SK-N-SH (cell line): ENCODE data around the gene CYP2J2. TPM values are rescaled to one million over a fixed set of nuclear protein-coding genes. Genes with fewer than 3 reads are reported as not detected.

Source experiments
- CTCF ChIA-PET: fragments of 300-600, 350-600 bp; formaldehyde crosslinking; extraction: SDS; loops from one replicate; lab custom pipeline; 2021; lab: Yijun Ruan, JAX
- POLR2A ChIA-PET: fragments of 350-600 bp; sonication (Branson Sonifier 250); formaldehyde crosslinking; extraction: SDS; loops from one replicate; lab custom pipeline; 2020; ENCODE audit warnings: antibody characterized with exemption, inconsistent platforms; lab: Yijun Ruan, JAX
- DNase-seq: peaks from one replicate; pipeline ENCODE4 v3.0.0; 2012
- H2AFZ ChIP-seq: fragments of 200-600 bp; sonication (generic); 2 replicates; pipeline ENCODE4 v1.8.1; 2016; ENCODE audit warnings: antibody characterized with exemption, mild to moderate bottlenecking, low read depth
- H3F3A ChIP-seq: fragments of 200-600 bp; sonication (generic); replicated peaks from 2 replicates; pipeline ENCODE3; 2016; ENCODE audit warnings: antibody characterized with exemption, mild to moderate bottlenecking; ENCODE audit not compliant: insufficient read depth
- H3K27ac ChIP-seq, 2 experiments: fragments of 200-500 bp in 1 of 2; fragments of 200-600 bp in 1 of 2; sonication (Bioruptor generic) in 1 of 2; sonication (generic), shearing (Covaris generic) in 1 of 2; 2 replicates each; pipeline versions ENCODE4 v1.5.1 to v1.6.1; 2014 to 2016; ENCODE audit warnings: low read depth in 2 of 2, inconsistent platforms in 1 of 2, low read length in 1 of 2, mild to moderate bottlenecking in 1 of 2, mixed read lengths in 1 of 2
- H3K27me3 ChIP-seq: fragments of 200-600 bp; sonication (generic), shearing (Covaris generic); 2 replicates; pipeline ENCODE4 v1.6.1; 2016; ENCODE audit warnings: mixed run types; ENCODE audit not compliant: insufficient read depth
- H3K36me3 ChIP-seq, 2 experiments: fragments of 200-500 bp in 1 of 2; fragments of 200-600 bp in 1 of 2; sonication (Bioruptor generic) in 1 of 2; sonication (generic) in 1 of 2; replicated peaks in 1 of 2; 2 replicates each; pipeline versions ENCODE3 to v1.5.1; 2014 to 2016; ENCODE audit warnings: low read length in 1 of 2, mild to moderate bottlenecking in 1 of 2; ENCODE audit not compliant: insufficient read depth in 2 of 2, control insufficient read depth in 1 of 2
- H3K4me1 ChIP-seq, 2 experiments: fragments of 200-500 bp in 1 of 2; fragments of 200-600 bp in 1 of 2; sonication (Bioruptor generic) in 1 of 2; sonication (generic), shearing (Covaris generic) in 1 of 2; 2 replicates each; pipeline versions ENCODE4 v1.5.1 to v1.6.1; 2014 to 2016; ENCODE audit warnings: low read depth in 1 of 2, low read length in 1 of 2, mixed run types in 1 of 2; ENCODE audit not compliant: insufficient read depth in 2 of 2, control insufficient read depth in 1 of 2
- H3K4me2 ChIP-seq: fragments of 200-600 bp; sonication (generic), shearing (Covaris generic); 2 replicates; pipeline ENCODE4 v1.6.1; 2017; ENCODE audit warnings: mixed run types
- H3K4me3 ChIP-seq, 2 experiments: fragments of 200-500 bp in 1 of 2; fragments of 200-600 bp in 1 of 2; sonication (Bioruptor generic) in 1 of 2; sonication (generic), shearing (Covaris generic) in 1 of 2; 2 replicates each; pipeline versions ENCODE4 v1.5.1 to v1.8.1; 2014 to 2016; ENCODE audit warnings: low read depth in 2 of 2, inconsistent platforms in 1 of 2, low read length in 1 of 2, mild to moderate bottlenecking in 1 of 2, mixed read lengths in 1 of 2, moderate library complexity in 1 of 2
- H3K79me2 ChIP-seq: fragments of 200-600 bp; sonication (generic); 2 replicates; pipeline ENCODE4 v1.8.1; 2017; ENCODE audit warnings: mild to moderate bottlenecking; ENCODE audit not compliant: insufficient read depth
- H3K9ac ChIP-seq: fragments of 200-600 bp; sonication (generic); 2 replicates; pipeline ENCODE4 v1.6.1; 2017; ENCODE audit warnings: mixed run types
- H3K9me2 ChIP-seq: fragments of 200-600 bp; sonication (generic); 2 replicates; pipeline ENCODE4 v1.6.1; 2017; ENCODE audit warnings: mixed run types
- H3K9me3 ChIP-seq: fragments of 200-600 bp; sonication (generic); 2 replicates; pipeline ENCODE4 v1.6.1; 2017; ENCODE audit warnings: mixed run types, mild to moderate bottlenecking, moderate library complexity
- H4K20me1 ChIP-seq: fragments of 200-600 bp; sonication (generic); 2 replicates; pipeline ENCODE4 v1.6.1; 2017; ENCODE audit warnings: mild to moderate bottlenecking, mixed run types; ENCODE audit not compliant: insufficient read depth
- CHD2 ChIP-seq: fragments of 150-350 bp; IDR thresholded peaks from 2 replicates; pipeline ENCODE4 v1.6.1; 2018; ENCODE audit warnings: low read length; ENCODE audit not compliant: partially characterized antibody
- ELF1 ChIP-seq: IDR thresholded peaks from 2 replicates; pipeline ENCODE4 v1.4.0; 2012
- FOXJ3 ChIP-seq: sonication (generic); formaldehyde crosslinking; IDR thresholded peaks from 2 replicates; pipeline ENCODE4 v1.5.1; 2020; ENCODE audit warnings: mild to moderate bottlenecking, missing genetic modification reagents
- FOXM1 ChIP-seq: IDR thresholded peaks from 2 replicates; pipeline ENCODE4 v1.4.0; 2012; ENCODE audit warnings: low read depth, mild to moderate bottlenecking
- GABPA ChIP-seq: IDR thresholded peaks from 2 replicates; pipeline ENCODE4 v1.4.0; 2012; ENCODE audit warnings: low read depth, mild to moderate bottlenecking
- GATA2 ChIP-seq: sonication (generic); formaldehyde crosslinking; IDR thresholded peaks from 2 replicates; pipeline ENCODE4 v1.5.0; 2020; ENCODE audit warnings: mild to moderate bottlenecking, missing genetic modification reagents
- IRF3 ChIP-seq: fragments of 150-350 bp; IDR thresholded peaks from 2 replicates; pipeline ENCODE4 v1.6.1; 2016; ENCODE audit warnings: mild to moderate bottlenecking, low read depth, low read length
- JUND ChIP-seq: IDR thresholded peaks from 2 replicates; pipeline ENCODE4 v1.4.0; 2012
- MXI1 ChIP-seq: IDR thresholded peaks from 2 replicates; pipeline ENCODE4 v1.6.1; 2012; ENCODE audit warnings: mild to moderate bottlenecking, low read depth, low read length, improper control_type of control experiment
- NRF1 ChIP-seq: IDR thresholded peaks from 2 replicates; pipeline ENCODE4 v1.6.1; 2012; ENCODE audit warnings: low read depth, mild to moderate bottlenecking, low read length
- YY1 ChIP-seq: IDR thresholded peaks from 2 replicates; pipeline ENCODE4 v1.4.0; 2012; ENCODE audit warnings: low read depth, mild to moderate bottlenecking
- WGBS: methylation state at CpG from one replicate; pipeline ENCODE4 v1.1.6; 2017; ENCODE audit warnings: low lambda C conversion rate; 5-methylcytosine and 5-hydroxymethylcytosine counted together
- polyA plus RNA-seq, 3 experiments: library from polyadenylated mRNA; depleted of rRNA; stranded (reverse); fragments of >200 nt; gene quantifications; 2 replicates each; pipeline ENCODE4 v1.2.3, GENCODE V29; 2012
- TF ChIP-seq, protein P1 (sequence below): IDR thresholded peaks from 2 replicates; pipeline ENCODE4; 2012
- TF ChIP-seq, protein P2 (sequence below): fragments of 200-600 bp; sonication (generic); IDR thresholded peaks from 2 replicates; pipeline ENCODE4 v1.6.1; 2017; ENCODE audit warnings: antibody characterized with exemption, mild to moderate bottlenecking, moderate library complexity

The CYP2J2 gene
- polyA plus RNA-seq, 1 of the 3 experiments (the other 2 are of a cell fraction) = 1.2 TPM

GRCh38 chr1:59908084-59908483, 18.5 kb downstream of the CYP2J2 start:
- ChIA-PET CTCF (interaction anchor here (0.5 to 12.8 kb wide), 2 partner anchors 36 to 1525 kb away, joined by 3 to 193 read pairs; no protein-coding TSS in a partner anchor), POLR2A (no interaction called here)
- Histone ChIP-seq H3K4me1 (no peaks in the 10 kb centered on the region), H3K4me2 (no peak overlapping the region), H3K9ac (no peak overlapping the region), H3K9me3 (no peaks in the 10 kb centered on the region), H4K20me1 (no peaks in the 10 kb centered on the region), H2AFZ (no peak overlapping the region), H3K27me3 (no peaks in the 10 kb centered on the region), H3K36me3 (peaks cover 0 to 6% of the 10 kb centered on the region in 2 experiments), H3K9me2 (no peaks in the 10 kb centered on the region), H3K27ac (no peak overlapping the region), H3K4me3 (no peak overlapping the region), H3F3A (no peaks in the 10 kb centered on the region), H3K79me2 (no peaks in the 10 kb centered on the region)
- no peak for TF ChIP-seq NRF1
- TF ChIP-seq YY1 = no peak
- TF ChIP-seq FOXM1 = no peak
- TF ChIP-seq MXI1 = no peak
- TF ChIP-seq, protein P1, sequence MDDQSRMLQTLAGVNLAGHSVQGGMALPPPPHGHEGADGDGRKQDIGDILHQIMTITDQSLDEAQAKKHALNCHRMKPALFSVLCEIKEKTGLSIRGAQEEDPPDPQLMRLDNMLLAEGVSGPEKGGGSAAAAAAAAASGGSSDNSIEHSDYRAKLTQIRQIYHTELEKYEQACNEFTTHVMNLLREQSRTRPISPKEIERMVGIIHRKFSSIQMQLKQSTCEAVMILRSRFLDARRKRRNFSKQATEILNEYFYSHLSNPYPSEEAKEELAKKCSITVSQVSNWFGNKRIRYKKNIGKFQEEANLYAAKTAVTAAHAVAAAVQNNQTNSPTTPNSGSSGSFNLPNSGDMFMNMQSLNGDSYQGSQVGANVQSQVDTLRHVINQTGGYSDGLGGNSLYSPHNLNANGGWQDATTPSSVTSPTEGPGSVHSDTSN = no peak
- TF ChIP-seq IRF3 = no peak
- TF ChIP-seq ELF1 = no peak
- TF ChIP-seq, protein P2, sequence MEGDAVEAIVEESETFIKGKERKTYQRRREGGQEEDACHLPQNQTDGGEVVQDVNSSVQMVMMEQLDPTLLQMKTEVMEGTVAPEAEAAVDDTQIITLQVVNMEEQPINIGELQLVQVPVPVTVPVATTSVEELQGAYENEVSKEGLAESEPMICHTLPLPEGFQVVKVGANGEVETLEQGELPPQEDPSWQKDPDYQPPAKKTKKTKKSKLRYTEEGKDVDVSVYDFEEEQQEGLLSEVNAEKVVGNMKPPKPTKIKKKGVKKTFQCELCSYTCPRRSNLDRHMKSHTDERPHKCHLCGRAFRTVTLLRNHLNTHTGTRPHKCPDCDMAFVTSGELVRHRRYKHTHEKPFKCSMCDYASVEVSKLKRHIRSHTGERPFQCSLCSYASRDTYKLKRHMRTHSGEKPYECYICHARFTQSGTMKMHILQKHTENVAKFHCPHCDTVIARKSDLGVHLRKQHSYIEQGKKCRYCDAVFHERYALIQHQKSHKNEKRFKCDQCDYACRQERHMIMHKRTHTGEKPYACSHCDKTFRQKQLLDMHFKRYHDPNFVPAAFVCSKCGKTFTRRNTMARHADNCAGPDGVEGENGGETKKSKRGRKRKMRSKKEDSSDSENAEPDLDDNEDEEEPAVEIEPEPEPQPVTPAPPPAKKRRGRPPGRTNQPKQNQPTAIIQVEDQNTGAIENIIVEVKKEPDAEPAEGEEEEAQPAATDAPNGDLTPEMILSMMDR = no peak
- TF ChIP-seq GABPA = no peak
- TF ChIP-seq FOXJ3 = no peak
- TF ChIP-seq CHD2 = no peak
- no peak for TF ChIP-seq JUND
- no peak for TF ChIP-seq GATA2 (CRISPR knock-in tag)
- 53% methylated on average over 2 of the region's 2 CpGs for WGBS
- DNase-seq = no peak

DNA sequence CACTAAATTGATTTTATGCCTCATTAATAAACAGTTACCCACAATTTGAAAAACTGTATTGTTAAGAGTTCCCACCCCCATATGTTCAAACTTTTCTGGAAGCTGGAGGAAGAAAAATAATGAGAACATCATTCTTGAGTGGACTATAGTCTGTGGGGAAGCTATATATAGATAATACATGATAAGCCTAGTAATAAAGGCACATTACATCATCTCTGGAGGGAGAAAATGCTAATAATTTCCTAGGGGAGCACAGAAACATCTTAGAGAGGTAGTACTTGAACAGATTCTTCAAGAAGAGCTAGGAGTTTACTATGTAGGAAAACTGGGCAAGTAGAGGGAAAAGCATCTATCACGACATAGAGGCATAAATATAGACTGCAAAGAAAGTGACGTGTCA, 19.6 kb downstream of the CYP2J2 start:
- Histone ChIP-seq H3K36me3 (peaks cover 0 to 6% of the 10 kb centered on the region in 2 experiments), H3K4me2 (no peak overlapping the region), H3K4me3 (no peak overlapping the region), H3K79me2 (no peaks in the 10 kb centered on the region), H3K27me3 (no peaks in the 10 kb centered on the region), H2AFZ (no peak overlapping the region), H3F3A (no peaks in the 10 kb centered on the region), H3K9ac (no peak overlapping the region), H3K27ac (no peak overlapping the region), H4K20me1 (no peaks in the 10 kb centered on the region), H3K4me1 (no peaks in the 10 kb centered on the region), H3K9me3 (no peaks in the 10 kb centered on the region), H3K9me2 (no peaks in the 10 kb centered on the region)
- no peak for DNase-seq
- ChIA-PET CTCF (interaction anchor here (12.8 kb wide), 1 partner anchor 37 kb away, joined by 193 read pairs; no protein-coding TSS in a partner anchor), POLR2A (no interaction called here)
- 57% methylated on average over 2 of the region's 2 CpGs for WGBS
- TF ChIP-seq ELF1 = no peak
- TF ChIP-seq FOXJ3 = no peak
